GM21619 (cell line): ENCODE measurements around the gene MINAR1.
"Not testable (repeated sequence)": the region's sequence is repeated elsewhere in the genome, so short reads cannot be mapped to it uniquely, and the experiment has no call there.

Experiments used
- ATAC-seq: cut with Tn5 transposase; IDR thresholded peaks from one replicate; pipeline ENCODE4 v1.9.1; 2021; ENCODE audit not compliant: unreplicated experiment

MINAR1 gene, protein sequence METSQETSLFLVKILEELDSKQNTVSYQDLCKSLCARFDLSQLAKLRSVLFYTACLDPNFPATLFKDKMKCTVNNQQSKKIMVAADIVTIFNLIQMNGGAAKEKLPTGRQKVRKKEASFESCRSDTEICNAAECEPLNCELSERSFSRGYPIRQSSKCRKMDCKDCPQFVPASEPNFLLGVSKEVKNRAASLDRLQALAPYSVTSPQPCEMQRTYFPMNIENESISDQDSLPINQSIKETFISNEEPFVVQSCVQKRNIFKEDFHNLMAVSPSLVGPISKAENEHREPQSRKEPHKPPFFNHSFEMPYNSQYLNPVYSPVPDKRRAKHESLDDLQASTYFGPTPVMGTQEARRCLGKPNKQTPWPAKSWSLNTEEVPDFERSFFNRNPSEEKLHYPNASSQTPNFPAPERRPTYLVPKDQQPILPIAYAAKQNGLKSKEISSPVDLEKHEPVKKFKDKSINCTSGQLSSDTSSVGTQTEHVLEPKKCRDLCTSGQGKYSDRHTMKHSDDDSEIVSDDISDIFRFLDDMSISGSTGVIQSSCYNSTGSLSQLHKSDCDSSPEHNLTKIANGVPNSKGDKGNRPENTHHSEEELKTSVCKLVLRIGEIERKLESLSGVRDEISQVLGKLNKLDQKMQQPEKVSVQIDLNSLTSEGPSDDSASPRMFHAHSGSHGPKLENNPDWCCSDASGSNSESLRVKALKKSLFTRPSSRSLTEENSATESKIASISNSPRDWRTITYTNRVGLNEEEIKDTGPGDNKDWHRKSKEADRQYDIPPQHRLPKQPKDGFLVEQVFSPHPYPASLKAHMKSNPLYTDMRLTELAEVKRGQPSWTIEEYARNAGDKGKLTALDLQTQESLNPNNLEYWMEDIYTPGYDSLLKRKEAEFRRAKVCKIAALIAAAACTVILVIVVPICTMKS

DNA sequence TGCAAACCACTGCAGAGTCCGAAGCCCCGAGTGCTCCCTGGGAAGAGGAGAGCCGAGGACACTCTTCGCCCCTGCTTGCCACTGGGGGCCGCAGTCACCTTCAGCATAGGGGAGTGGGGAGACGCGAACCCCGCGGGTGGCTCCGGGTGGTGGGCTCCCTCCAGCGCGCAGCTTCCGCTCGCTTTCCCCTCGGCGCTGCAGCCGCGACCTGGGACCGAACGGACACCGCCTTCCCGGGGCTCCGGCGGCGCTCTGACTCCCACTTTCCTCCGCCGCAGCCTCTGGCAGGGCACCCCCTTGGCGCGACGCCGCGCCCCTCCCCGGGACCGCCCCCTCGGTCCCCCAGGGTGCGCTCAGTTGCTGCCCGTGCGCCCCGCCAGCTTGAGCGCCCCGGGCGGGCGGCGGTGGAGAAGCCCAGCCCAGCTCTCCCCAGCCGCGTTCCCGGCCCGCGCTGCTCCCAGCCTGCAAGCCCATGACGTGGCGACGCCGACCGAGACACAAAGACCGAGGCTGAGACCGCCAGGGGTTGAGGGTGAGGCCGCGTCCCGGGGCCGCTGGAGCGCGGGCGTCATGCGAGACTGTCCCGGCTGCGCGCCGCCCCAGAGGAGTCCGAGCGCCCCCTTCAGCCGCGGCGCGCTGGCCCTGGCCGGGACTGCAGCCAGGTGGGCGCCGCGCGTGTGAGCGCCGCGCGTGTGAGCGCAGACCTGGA lies at the start of gene MINAR1:
MINAR1 (plus strand) TSS at position 701 of the 709 bp plus-strand sequence. CDS start 23,812 bp downstream, outside the sequence.
- ATAC-seq = no peak

DNA sequence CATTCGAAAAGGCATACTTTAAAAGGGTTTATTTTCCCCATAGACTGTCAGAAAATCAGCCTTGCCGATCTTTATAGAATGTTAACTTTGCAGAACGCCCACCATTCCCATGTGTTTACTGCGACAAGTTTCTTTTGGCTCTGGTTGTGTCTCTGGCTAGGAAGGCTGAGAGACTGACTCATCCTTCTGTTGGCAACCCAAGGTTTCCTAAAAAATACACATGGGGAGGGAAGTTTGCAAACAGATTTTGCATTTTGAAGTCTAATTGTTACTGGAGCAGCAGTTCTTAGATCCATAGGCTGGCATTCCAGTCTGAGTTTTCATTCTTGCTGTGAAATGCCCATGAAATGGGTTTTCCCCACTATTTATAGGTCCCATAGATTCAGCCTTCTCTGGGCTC lies 37.9 kb upstream of the MINAR1 start:
- ATAC-seq = no peak

DNA sequence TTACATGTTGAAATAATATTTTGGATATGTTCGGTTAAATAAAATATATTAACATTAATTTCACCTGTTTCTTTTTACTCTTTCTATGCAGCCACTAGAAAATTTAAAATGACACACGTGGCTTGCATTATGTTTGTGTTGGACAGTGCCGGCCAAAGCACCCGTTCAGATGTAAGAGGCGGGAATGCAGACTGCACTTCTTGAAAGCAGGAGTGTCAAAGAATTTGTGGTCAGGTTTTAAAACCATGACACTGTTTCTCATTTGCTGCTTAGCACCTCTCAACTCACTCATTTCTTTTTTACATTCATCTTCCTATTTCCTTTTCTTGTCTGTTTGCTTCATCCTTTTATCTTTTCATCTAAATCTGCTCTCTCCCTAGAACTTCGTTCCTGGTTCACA lies 35.3 kb upstream of the MINAR1 start:
- no peak for ATAC-seq

- no peak for ATAC-seq
Measured at GRCh38 chr15:79397269-79397910, 34.7 kb upstream of the MINAR1 start.

- ATAC-seq = no peak
Measured at GRCh38 chr15:79399606-79400005, 32.5 kb upstream of the MINAR1 start.

DNA sequence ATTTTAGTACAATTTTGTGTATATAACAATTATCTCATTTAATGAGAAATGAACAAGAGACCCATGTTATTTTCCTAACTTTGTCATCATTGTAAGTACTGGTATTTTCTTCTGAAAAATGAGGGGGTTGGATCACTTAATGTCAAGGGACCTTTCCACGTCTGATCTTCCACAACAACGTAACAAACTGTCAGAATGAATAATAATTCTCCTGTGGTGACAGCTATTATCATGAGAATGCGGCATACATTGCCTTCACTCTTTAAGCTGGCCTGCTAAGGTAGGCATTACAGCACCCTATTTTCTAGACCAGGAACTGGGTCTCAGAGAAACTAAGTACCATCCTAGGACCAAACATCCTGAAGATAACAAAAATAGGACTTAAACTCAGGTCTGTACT lies 31.5 kb upstream of the MINAR1 start:
- ATAC-seq = no peak

GRCh38 chr15:79401301-79401700 lies 30.8 kb upstream of the MINAR1 start:
- no peak for ATAC-seq

GRCh38 chr15:79402136-79402535 lies 30.0 kb upstream of the MINAR1 start:
- no peak for ATAC-seq

DNA sequence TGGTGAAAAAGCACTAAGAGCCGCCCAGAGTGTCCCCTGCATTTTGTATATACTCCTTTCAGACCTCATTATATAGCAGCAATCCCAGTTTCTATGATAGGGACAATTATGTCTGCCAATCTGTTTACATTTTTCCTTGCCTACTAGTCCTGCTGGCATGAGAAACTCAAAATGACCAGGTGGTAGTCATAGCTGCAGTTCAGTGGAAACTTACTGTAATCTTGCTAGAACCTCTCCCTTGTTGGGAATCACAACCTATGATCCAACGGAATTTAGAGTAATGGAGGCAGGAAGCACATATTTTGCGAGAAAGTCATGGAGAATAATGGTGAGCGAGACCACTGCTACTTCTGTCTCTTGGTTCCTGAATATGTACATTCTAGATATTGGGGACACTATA lies 28.6 kb upstream of the MINAR1 start:
- ATAC-seq = no peak

GRCh38 chr15:79406210-79406609 lies 25.9 kb upstream of the MINAR1 start:
- ATAC-seq = no peak

DNA sequence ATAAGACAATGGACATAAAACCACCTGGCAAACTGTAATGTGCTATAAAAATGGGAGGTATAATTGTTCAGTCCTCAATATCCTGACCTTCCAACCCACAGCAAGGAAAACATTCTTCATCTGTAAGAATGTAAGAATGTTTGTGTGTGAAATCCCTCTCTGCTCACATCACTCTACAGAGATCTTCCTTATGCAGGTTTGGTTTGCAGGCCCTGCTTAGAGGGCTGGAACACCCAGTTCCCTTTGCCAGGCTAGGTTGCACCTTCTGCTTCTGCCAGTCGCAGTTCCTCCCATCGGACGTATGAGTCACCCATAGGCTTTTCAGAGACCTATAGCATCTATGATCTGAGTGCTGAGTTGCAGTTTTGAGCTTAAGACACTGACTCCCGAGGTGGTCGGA lies 24.1 kb upstream of the MINAR1 start:
- no peak for ATAC-seq

- no peak for ATAC-seq
Measured at GRCh38 chr15:79410237-79410636, 21.9 kb upstream of the MINAR1 start.

GRCh38 chr15:79412010-79412409 lies 20.1 kb upstream of the MINAR1 start:
- no peak for ATAC-seq

- ATAC-seq = no peak
Measured at GRCh38 chr15:79412429-79412828, 19.7 kb upstream of the MINAR1 start.

DNA sequence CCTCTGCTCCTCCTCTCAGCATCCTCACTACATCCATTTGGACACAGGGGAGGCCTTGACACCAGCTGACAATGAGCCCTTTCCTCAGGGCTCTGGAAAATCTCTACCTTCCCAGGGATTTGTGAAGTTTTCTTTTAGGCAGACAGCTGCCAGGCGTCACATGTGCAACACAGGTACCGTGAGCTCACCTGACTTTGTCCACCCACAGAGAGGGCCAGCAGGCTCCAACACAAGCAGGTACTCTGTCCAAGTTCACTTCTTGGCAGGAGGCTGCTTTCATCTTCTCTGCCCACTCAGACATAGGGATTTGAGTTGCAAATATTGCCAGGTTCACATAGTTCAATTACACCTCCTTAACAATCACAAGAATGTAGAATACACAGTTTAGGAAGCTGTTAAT lies 15.3 kb upstream of the MINAR1 start:
- ATAC-seq = no peak

- no peak for ATAC-seq
Measured at GRCh38 chr15:79418693-79419279, 13.3 kb upstream of the MINAR1 start.

- ATAC-seq = no peak
Measured at GRCh38 chr15:79425591-79426295, 6.4 kb upstream of the MINAR1 start.

DNA sequence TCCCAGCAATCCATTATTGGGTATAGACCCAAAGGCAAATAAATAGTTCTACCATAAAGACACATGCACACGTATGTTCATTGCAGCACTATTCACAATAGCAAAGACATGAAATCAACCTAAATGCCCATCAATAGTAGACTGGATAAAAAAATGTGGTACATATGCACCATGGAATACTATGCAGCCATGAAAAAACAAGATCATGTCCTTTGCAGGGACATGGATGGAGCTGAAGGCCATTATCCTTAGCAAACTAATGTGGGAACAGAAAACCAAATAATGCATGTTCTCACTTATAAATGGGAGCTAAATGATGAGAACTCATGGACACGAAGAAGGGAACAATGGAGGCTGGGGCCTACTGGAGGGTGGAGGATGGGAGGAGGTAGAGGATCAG lies 5.2 kb upstream of the MINAR1 start:
- ATAC-seq = not testable (repeated sequence)

GRCh38 chr15:79427781-79428598 lies 4.1 kb upstream of the MINAR1 start:
- ATAC-seq = no peak
